AG04450 (cell line): ENCODE data around the gene DNMT3A. TPM values are rescaled to one million over a fixed set of nuclear protein-coding genes. Genes with fewer than 3 reads are reported as not detected.

Experiments
- CTCF ChIA-PET: fragments of 300-600, 350-600 bp; formaldehyde crosslinking; extraction: SDS; loops from one replicate; lab custom pipeline; 2022; ENCODE audit warnings: antibody characterized with exemption, inconsistent platforms; lab: Charles Lee
- POLR2A ChIA-PET: fragments of 350-600 bp; formaldehyde crosslinking; extraction: SDS; loops from one replicate; lab custom pipeline; 2021; ENCODE audit warnings: antibody characterized with exemption, inconsistent platforms; lab: Yijun Ruan, JAX
- DNase-seq: peaks from one replicate; pipeline ENCODE4 v3.0.0-alpha.2; 2011; ENCODE audit warnings: low read depth, low spot score
- H3K27ac ChIP-seq: one replicate; pipeline ENCODE4 v1.5.1; 2012; ENCODE audit warnings: low read depth, low read length, control low read depth
- H3K27me3 ChIP-seq: one replicate; pipeline ENCODE4 v1.6.0; 2012; ENCODE audit warnings: low read length; ENCODE audit not compliant: control insufficient read depth, insufficient read depth
- H3K4me3 ChIP-seq: 2 replicates; pipeline ENCODE4 v1.5.1; 2011; ENCODE audit warnings: mild to moderate bottlenecking, low read depth, low read length, control low read depth
- H3K9me3 ChIP-seq: 2 replicates; pipeline ENCODE4 v1.5.1; 2012; ENCODE audit warnings: low read length; ENCODE audit not compliant: control insufficient read depth, insufficient read depth
- polyA plus RNA-seq: library from polyadenylated mRNA; depleted of rRNA; stranded (reverse); fragments of >200 nt; gene quantifications from 2 replicates; pipeline ENCODE4 v1.2.3, GENCODE V29; 2011
- TF ChIP-seq, protein P1 (sequence below): IDR thresholded peaks from 2 replicates; pipeline ENCODE4 v1.5.1; 2011; ENCODE audit warnings: low read depth, low read length, control low read depth, inconsistent platforms

DNMT3A gene
- polyA plus RNA-seq, 1 experiment = 4.1 TPM

DNA sequence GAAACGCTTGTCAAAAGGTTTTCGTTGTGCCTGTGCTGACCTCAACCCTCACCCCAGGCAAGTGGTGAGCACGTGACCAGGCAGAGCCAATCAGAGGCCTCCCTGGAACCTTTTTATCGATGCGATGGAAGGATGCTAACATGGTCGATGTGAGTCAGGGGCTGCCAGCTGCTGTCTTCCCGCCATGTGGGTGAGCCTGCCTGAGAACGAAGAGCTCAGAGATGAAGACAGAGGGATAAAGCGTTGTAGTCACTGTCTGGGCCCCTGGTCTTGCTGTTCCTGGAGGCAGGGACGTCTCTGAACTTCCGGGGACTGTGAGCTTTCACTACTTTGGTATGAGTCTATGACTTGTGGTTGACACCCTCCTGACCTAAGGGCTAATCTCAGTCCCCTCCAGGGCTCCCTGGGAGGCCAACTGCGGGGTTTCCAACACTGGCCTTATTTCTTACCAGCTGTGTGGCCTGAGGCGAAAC is 18.6 kb downstream of the DNMT3A start:
- ChIA-PET POLR2A (interaction anchor here (1.0 kb wide), 1 partner anchor 555 kb away, joined by 4 read pairs; the partner anchor contains the start of gene ASXL2), CTCF (interaction anchor here (1.0 to 2.2 kb wide), 2 partner anchors 13 to 39 kb away, joined by 4 to 8 read pairs; no protein-coding TSS in a partner anchor)
- no peaks in the 10 kb centered on the region for H3K27me3 ChIP-seq
- no peak for DNase-seq
- H3K27ac ChIP-seq = no peak overlapping the region
- TF ChIP-seq, protein P1, sequence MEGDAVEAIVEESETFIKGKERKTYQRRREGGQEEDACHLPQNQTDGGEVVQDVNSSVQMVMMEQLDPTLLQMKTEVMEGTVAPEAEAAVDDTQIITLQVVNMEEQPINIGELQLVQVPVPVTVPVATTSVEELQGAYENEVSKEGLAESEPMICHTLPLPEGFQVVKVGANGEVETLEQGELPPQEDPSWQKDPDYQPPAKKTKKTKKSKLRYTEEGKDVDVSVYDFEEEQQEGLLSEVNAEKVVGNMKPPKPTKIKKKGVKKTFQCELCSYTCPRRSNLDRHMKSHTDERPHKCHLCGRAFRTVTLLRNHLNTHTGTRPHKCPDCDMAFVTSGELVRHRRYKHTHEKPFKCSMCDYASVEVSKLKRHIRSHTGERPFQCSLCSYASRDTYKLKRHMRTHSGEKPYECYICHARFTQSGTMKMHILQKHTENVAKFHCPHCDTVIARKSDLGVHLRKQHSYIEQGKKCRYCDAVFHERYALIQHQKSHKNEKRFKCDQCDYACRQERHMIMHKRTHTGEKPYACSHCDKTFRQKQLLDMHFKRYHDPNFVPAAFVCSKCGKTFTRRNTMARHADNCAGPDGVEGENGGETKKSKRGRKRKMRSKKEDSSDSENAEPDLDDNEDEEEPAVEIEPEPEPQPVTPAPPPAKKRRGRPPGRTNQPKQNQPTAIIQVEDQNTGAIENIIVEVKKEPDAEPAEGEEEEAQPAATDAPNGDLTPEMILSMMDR = no peak
- H3K4me3 ChIP-seq = no peak overlapping the region
- H3K9me3 ChIP-seq = peaks cover 13% of the 10 kb centered on the region

DNA sequence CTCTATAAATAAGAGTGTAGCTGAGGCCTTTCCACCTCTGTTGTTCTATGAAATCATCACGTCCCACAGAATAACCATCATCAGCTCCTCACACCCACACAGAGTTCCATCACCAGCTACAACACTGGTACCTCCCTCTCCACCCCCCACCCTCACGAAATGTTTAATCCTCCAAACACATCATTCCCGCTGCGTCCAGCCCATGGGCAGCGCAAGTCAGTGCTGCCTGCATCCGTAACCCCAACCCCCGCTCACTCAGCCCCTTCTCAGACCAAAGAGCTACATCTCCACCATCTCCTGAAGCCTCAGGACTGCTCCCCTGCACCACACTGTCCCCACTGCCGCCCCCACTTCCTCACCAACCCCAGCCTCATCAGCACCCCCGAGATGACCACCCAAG is 19.4 kb downstream of the DNMT3A start:
- no peaks in the 10 kb centered on the region for H3K27me3 ChIP-seq
- DNase-seq = no peak
- no peak overlapping the region for H3K27ac ChIP-seq
- H3K4me3 ChIP-seq = no peak overlapping the region
- peaks cover 12% of the 10 kb centered on the region for H3K9me3 ChIP-seq
- ChIA-PET POLR2A (no interaction called here), CTCF (no interaction called here)
- TF ChIP-seq, protein P1 = no peak

DNA sequence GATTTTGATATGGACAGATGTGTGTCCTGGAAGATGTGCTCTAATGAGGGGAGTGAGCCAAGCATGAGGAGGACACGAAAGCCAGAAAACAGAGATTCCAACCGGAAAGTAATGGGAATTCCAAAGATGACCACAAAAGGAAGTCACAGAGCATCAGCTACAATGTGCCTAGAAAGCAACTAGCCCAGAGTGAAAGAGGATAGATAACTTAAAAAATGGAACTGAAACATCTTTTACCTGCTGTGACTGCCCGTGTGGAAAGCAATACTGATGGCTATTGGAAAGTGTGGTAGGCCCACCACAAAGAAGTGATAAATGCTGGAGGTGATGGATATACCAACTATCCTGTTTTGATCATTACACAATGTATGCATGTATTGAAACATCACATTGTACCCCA is 21.6 kb downstream of the DNMT3A start:
- Histone ChIP-seq H3K9me3 (no peaks in the 10 kb centered on the region), H3K4me3 (no peak overlapping the region), H3K27me3 (no peaks in the 10 kb centered on the region), H3K27ac (no peak overlapping the region)
- CTCF ChIA-PET = no interaction called here
- POLR2A ChIA-PET = no interaction called here
- TF ChIP-seq, protein P1 = no peak
- DNase-seq = no peak

DNA sequence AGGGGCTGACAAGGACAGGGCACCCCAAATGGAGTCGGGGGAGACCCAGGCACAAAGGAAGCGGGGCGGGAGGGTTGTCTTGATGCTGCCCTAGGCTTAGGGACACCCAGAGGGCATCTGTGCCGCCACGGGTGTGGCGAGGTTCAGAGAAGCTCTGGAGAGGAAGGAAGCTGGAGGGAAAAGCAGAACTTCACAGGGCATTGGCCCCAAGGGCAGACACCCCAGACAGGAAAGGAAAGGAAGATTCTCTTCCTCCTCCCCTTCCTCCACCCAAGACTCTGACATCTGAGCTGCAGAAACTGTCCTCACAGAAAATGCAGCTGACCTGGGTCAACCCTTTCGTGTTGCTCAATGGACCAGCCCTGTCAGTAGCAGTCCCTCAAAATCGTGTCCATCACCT is 25.6 kb downstream of the DNMT3A start:
- no peak overlapping the region for H3K4me3 ChIP-seq
- TF ChIP-seq, protein P1 = no peak
- no peaks in the 10 kb centered on the region for H3K9me3 ChIP-seq
- ChIA-PET CTCF (interaction anchor here (1.4 kb wide), 1 partner anchor 46 kb away, joined by 3 read pairs; no protein-coding TSS in a partner anchor), POLR2A (interaction anchor here (0.5 kb wide), 1 partner anchor 350 kb away, joined by 3 read pairs; no protein-coding TSS in a partner anchor)
- DNase-seq = no peak
- no peak overlapping the region for H3K27ac ChIP-seq
- no peaks in the 10 kb centered on the region for H3K27me3 ChIP-seq

DNA sequence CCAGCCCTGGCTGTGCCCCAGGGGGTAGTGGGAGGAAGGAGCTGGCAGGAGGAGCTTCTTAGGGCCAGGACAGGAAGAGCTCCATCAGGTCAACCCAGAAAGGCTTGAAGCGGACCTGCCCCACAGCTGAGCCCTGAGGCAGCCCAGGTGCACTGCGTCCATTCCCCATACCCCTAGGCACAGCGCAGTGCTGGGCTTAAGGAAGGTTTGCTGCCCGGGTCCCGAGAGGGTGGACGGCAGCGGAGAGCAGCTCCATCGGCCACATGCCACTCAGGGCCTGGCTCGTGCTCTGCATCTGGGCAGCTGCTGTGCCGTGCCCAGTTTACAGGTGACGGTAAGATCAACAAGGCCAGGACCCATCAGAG is 26.4 kb downstream of the DNMT3A start:
- no peaks in the 10 kb centered on the region for H3K9me3 ChIP-seq
- TF ChIP-seq, protein P1 = no peak
- H3K27me3 ChIP-seq = no peaks in the 10 kb centered on the region
- POLR2A ChIA-PET = interaction anchor here (0.9 kb wide), 1 partner anchor 206 kb away, joined by 8 read pairs; no protein-coding TSS in a partner anchor
- CTCF ChIA-PET = interaction anchor here (1.2 to 1.3 kb wide), 2 partner anchors 28 to 47 kb away, joined by 5 read pairs; no protein-coding TSS in a partner anchor
- H3K4me3 ChIP-seq = no peak overlapping the region
- DNase-seq = no peak
- no peak overlapping the region for H3K27ac ChIP-seq
